Hepatocyte (in vitro differentiated cells): Measurements from ENCODE around the gene TFR2.

Experiments used
- EZH2 ChIP-seq: fragments of 200-600 bp; sonication (generic); IDR thresholded peaks from 2 replicates; pipeline ENCODE4 v1.6.1; 2016; ENCODE audit warnings: antibody characterized with exemption, mild to moderate bottlenecking, borderline replicate concordance
- EZH2phosphoT487 ChIP-seq: fragments of 200-600 bp; sonication (generic); IDR thresholded peaks from one replicate; pipeline ENCODE4 v1.6.1; 2018; ENCODE audit warnings: antibody characterized with exemption, mild to moderate bottlenecking, low read depth, moderate library complexity; ENCODE audit not compliant: unreplicated experiment, severe bottlenecking
- TF ChIP-seq, protein P1 (sequence below): fragments of 200-600 bp; sonication (generic); IDR thresholded peaks from 2 replicates; pipeline ENCODE4 v1.5.1; 2016; ENCODE audit warnings: antibody characterized with exemption, mild to moderate bottlenecking; ENCODE audit not compliant: poor library complexity

- TF ChIP-seq EZH2phosphoT487 = no peak
- TF ChIP-seq, protein P1, sequence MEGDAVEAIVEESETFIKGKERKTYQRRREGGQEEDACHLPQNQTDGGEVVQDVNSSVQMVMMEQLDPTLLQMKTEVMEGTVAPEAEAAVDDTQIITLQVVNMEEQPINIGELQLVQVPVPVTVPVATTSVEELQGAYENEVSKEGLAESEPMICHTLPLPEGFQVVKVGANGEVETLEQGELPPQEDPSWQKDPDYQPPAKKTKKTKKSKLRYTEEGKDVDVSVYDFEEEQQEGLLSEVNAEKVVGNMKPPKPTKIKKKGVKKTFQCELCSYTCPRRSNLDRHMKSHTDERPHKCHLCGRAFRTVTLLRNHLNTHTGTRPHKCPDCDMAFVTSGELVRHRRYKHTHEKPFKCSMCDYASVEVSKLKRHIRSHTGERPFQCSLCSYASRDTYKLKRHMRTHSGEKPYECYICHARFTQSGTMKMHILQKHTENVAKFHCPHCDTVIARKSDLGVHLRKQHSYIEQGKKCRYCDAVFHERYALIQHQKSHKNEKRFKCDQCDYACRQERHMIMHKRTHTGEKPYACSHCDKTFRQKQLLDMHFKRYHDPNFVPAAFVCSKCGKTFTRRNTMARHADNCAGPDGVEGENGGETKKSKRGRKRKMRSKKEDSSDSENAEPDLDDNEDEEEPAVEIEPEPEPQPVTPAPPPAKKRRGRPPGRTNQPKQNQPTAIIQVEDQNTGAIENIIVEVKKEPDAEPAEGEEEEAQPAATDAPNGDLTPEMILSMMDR = no peak
- TF ChIP-seq EZH2 = no peak
Measured at GRCh38 chr7:100580466-100581283, 60.7 kb downstream of the TFR2 start.
